NOMO-1 treated with dmso at 0.1 percent for 144 hours (cell line): Measurements from ENCODE around the gene SCYGR3.

Experiments
- DNase-seq: peaks from one replicate; lab custom pipeline; 2025; ENCODE audit not compliant: unreplicated experiment; lab: John Stamatoyannopoulos, UW

The SCYGR3 gene

DNA sequence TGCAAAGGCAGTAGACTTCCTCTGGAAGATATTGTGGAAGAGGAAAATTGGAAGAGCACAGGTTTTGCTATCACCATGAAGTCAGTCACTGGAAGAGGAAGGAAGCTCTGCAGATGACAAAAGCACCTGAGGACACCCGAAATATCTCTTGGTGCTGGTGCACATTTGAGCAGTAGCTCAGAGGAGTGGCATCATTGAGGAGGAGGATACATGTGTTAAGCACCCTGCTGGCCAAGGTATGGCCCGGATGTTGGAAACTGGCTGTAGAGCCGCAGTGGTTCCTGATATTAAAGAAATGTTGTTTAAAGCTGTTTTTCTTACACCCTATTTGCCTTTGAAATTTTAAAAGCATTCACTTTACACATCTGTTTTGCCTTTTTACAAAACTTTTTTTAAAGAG, 48.6 kb downstream of the SCYGR3 start:
- DNase-seq = no peak

- DNase-seq = no peak
These were observed 49.6 kb downstream of the SCYGR3 start for GRCh38 chr2:227565080-227565479.
